NCI-H524 (cell line): ENCODE measurements around the gene DNAJB14.

Experiments
- DNase-seq, 2 experiments: peaks; one replicate each; lab custom pipeline; 2025; lab: John Stamatoyannopoulos, UW

The DNAJB14 gene

GRCh38 chr4:99868126-99868596 lies 78.3 kb downstream of the DNAJB14 start:
- no peak for DNase-seq

- no peak for DNase-seq
Observed at GRCh38 chr4:99863804-99864203, 82.6 kb downstream of the DNAJB14 start.

- no peak for DNase-seq
Observed at GRCh38 chr4:99861120-99861905, 85.1 kb downstream of the DNAJB14 start.

- DNase-seq, result no peak
Observed at GRCh38 chr4:99860521-99860920, 85.9 kb downstream of the DNAJB14 start.

GRCh38 chr4:99859618-99860017 lies 86.8 kb downstream of the DNAJB14 start:
- DNase-seq, result no peak

- no peak for DNase-seq
Observed at GRCh38 chr4:99857307-99857706, 89.1 kb downstream of the DNAJB14 start.

GRCh38 chr4:99856166-99856565 lies 90.3 kb downstream of the DNAJB14 start:
- DNase-seq, result no peak

- DNase-seq, result no peak
Observed at GRCh38 chr4:99855678-99856077, 90.7 kb downstream of the DNAJB14 start.

- DNase-seq, result no peak
Observed at GRCh38 chr4:99853999-99854398, 92.4 kb downstream of the DNAJB14 start.

- no peak for DNase-seq
Observed at GRCh38 chr4:99853190-99853589, 93.2 kb downstream of the DNAJB14 start.

- DNase-seq, result no peak
Observed at GRCh38 chr4:99852199-99852749, 94.1 kb downstream of the DNAJB14 start.

- DNase-seq, result no peak
Observed at GRCh38 chr4:99848591-99849001, 97.8 kb downstream of the DNAJB14 start.

GRCh38 chr4:99847362-99847976 lies 98.9 kb downstream of the DNAJB14 start:
- DNase-seq, result no peak

- DNase-seq, result no peak
Observed at GRCh38 chr4:99846891-99847290, 99.5 kb downstream of the DNAJB14 start.
